SKM-1 treated with dmso at 0.1 percent for 144 hours (cell line): ENCODE data around the gene ATRN.
"Not testable (repeated sequence)": the region's sequence is repeated elsewhere in the genome, so short reads cannot be mapped to it uniquely, and the experiment has no call there.

ENCODE experiments used
- DNase-seq: peaks from one replicate; lab custom pipeline; 2025; ENCODE audit not compliant: unreplicated experiment; lab: John Stamatoyannopoulos, UW

Gene ATRN

DNA sequence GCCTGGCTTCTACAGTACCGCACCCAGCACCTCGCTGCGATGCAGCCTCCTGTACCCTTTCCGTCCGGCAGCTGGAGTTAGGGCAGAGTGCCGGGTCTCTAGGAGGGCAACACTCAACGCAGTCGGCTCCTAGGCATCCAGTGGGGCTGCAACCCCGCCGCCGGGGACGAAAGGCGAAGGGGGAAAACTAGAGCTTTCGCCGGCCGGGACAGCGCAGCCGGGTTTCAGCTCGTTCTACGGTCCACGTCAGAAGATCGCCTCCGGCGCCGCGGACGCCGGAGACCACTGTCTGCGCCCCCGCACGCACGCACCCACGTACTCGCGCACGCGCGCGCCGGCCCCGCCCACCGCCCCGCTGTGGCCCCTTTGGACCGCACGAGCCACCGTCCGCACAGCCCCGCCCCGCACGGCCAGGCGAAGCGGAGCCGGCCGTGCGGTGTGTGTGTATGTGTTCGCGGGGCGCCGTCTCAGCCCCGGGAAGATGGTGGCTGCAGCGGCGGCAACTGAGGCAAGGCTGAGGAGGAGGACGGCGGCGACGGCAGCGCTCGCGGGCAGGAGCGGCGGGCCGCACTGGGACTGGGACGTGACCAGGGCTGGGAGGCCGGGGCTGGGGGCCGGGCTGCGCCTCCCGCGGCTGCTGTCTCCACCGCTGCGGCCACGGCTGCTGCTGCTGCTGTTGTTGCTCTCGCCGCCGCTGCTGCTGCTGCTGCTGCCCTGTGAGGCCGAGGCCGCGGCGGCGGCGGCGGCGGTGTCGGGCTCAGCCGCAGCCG is at the start of gene ATRN:
Gene ATRN (plus strand): TSS at position 392 of the 770 bp plus-strand sequence. CDS start 90 bp downstream, at position 482.
- peak; percentile 30 for DNase-seq

GRCh38 chr20:3421985-3422384 is 48.8 kb upstream of the ATRN start:
- DNase-seq, result no peak

- no peak for DNase-seq
These were observed 47.7 kb upstream of the ATRN start for GRCh38 chr20:3423126-3423525.

DNA sequence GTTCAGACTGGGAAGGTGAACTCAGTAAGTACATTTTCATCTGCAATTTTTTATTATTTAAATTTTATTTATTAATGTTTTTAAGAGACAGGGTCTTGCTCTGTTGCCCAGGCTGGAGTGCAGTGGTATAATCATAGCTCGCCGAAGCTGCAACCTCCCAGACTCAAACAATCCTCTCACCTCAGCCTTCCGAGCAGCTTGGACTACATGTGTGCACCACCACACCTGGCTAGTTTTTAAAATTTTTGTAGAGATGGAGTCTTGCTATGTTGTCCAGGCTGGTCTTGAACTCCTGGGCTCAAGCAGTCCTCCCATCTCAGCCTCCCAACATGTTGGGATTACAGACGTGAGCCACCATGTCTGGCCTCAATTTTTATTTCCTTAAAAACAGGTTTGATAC is 44.1 kb upstream of the ATRN start:
- DNase-seq, result not testable (repeated sequence)

DNA sequence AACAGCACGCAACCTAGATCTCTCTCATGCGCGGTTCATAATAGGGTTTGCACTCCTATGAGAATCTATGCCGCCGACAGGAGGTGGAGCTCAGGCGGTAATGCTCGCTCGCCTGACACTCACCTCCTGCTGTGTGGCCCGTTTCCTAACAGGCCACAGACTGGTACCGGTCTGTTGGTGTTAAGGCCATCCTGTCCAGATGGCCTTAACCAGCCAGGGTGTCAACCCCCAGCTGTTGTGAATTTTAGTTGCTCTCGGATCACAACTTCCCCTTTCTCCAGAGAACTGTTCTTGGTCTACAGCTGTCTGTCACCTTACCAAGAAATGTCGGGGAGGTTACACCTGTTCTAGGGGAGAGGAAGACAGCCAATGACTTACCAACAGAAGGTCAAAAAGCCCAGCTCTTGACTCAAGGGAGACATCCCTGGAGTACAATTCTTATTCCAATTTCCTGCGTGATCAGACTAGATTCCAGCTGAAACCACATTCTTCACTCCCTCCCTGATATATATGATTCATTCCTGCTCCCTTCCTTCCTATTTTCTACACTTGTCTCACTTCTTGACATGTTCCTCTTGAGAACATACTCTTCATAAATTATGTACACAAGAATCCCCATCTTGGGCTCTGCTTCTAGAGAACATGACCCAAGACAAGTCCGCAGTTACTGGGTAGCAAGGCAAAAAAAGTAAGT is 40.3 kb upstream of the ATRN start:
- peak; percentile 7 for DNase-seq

- DNase-seq, result no peak
These were observed 39.7 kb upstream of the ATRN start for GRCh38 chr20:3431109-3431508.

- no peak for DNase-seq
These were observed 38.0 kb upstream of the ATRN start for GRCh38 chr20:3432844-3433243.

GRCh38 chr20:3433744-3434143 is 37.1 kb upstream of the ATRN start:
- DNase-seq, result no peak

- DNase-seq, result no peak
These were observed 36.6 kb upstream of the ATRN start for GRCh38 chr20:3434232-3434631.

GRCh38 chr20:3436864-3437574 is 33.8 kb upstream of the ATRN start:
- DNase-seq, result no peak

DNA sequence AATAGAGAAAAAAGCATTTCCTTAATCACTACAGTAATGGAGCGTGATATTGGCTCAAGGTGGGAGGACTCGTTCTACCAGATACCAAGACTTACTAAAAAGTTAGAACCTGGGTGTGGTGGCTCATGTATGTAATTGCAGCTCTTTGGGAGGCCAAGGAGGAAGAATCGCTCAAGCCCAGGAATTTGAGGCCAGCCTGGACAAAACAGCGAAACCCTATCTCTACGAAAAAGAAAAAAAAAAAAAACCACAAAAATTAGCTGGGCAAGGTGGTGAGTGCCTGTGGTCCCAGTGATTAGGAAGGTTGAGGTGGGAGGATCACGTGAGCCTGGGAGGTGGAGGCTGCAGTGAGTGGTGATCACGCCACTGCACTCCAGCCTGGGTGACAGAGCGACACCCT is 24.0 kb upstream of the ATRN start:
- no peak for DNase-seq

DNA sequence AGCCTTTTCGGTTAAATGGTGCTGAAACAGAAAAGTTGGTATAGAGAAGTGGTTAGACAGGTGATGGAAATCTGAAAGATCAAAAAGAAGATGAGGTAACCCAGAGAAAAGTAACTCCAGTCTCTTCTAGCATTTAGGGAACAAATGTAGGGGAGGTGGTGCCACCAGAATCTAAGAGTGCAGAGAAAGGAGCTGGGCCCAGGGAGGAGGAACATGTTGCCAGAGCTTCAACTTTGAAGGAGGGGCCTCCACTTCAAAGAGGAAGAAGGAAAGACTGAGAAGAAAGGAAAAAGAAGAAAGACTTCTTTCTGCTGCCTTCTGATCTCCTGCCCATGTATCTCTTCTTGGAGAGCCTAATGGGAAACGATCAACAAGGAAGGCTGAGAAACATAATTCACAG is 23.5 kb upstream of the ATRN start:
- DNase-seq, result peak; percentile 1

- DNase-seq, result no peak
These were observed 21.5 kb upstream of the ATRN start for GRCh38 chr20:3449319-3449718.

- DNase-seq, result no peak
These were observed 18.7 kb upstream of the ATRN start for GRCh38 chr20:3452136-3452535.

DNA sequence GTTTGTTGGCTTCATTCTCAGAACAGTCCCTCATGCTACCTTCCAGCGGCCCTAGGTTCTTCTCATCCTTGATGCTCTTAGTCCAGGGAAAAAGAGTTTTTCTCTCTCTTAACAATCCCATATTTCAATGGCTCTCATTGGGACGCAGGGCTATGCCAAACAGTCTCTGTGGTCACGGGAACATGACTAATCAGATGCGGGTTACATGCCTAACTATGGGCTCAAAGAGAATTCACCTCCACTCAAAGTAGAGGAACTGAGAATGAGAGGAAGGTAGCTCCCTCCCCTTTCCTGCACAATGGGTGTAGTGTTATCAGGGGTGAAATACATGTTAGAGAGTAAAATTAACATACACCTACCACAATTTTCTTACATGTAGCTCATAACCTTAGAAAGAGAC is 18.1 kb upstream of the ATRN start:
- no peak for DNase-seq

DNA sequence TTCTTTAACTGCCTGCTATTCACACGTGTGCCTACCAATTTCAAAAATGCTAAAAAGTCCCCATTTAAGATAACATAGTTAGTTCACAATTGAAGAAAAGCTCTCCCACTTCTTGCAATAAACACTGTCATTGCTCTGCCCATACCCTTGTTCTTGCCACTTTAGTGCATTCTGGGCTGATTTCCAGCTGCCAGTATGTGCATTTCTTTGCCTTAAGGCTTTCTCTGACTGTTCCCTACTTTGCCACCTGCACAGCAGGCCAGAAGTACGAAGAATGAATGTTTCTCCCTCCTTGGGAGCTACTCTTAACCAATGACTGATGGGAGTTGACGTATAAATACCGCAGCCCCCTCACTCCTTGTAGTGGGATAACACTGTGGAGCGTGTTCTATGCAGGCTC is 16.0 kb upstream of the ATRN start:
- no peak for DNase-seq

GRCh38 chr20:3456648-3457047 is 14.2 kb upstream of the ATRN start:
- no peak for DNase-seq

DNA sequence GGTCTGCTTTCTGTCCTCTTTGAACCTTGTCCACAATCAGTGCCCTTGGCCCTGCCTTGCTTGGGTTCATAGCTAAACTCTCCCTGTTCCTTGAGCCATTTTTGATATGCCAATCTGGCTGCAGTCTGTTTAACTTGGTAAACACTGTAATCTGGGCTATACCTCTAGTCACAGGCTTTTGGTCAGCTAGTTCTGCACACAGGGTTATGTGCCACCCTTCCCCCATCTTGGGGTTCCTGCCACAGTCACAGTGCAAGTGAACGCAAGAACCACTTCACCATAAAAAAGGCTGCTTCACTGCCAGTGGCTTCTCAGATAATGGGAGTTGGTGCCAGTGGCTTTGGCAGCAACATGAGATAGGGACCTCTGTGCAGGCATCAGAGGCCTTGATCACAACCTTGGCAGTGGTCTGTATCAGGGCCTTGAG is 10.9 kb upstream of the ATRN start:
- no peak for DNase-seq

DNA sequence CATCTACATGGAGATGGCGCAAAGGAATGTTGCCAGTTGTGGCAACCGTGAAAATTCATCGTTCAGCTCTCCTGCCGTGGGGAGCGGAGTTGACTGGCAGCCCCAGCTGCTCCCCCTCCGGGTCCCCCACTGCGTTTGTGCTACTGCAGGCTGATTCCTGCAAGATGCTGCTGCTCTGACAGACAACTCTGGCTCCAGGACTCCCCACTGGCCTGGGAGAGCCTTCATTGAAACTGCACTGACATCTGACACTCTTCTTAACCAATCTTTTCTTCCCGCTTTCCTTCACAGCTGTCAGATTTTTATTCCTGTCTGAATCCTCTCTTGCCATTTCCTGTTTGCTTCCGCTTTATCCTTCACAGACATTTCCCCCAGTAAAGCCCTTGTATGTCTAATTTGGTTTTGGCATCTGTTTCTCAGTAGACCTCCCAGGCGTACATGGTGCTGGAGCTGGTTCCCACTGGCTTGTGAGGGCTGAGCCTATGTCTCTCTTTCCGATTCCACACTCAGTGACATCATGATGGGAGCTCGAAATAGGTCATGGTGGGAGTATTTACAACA is 9.5 kb upstream of the ATRN start:
- DNase-seq, result no peak

- no peak for DNase-seq
These were observed 8.7 kb upstream of the ATRN start for GRCh38 chr20:3461911-3462677.

GRCh38 chr20:3464166-3464565 is 6.7 kb upstream of the ATRN start:
- no peak for DNase-seq
